ENCODE results near the gene KDM4B.

The KDM4B gene

DNA sequence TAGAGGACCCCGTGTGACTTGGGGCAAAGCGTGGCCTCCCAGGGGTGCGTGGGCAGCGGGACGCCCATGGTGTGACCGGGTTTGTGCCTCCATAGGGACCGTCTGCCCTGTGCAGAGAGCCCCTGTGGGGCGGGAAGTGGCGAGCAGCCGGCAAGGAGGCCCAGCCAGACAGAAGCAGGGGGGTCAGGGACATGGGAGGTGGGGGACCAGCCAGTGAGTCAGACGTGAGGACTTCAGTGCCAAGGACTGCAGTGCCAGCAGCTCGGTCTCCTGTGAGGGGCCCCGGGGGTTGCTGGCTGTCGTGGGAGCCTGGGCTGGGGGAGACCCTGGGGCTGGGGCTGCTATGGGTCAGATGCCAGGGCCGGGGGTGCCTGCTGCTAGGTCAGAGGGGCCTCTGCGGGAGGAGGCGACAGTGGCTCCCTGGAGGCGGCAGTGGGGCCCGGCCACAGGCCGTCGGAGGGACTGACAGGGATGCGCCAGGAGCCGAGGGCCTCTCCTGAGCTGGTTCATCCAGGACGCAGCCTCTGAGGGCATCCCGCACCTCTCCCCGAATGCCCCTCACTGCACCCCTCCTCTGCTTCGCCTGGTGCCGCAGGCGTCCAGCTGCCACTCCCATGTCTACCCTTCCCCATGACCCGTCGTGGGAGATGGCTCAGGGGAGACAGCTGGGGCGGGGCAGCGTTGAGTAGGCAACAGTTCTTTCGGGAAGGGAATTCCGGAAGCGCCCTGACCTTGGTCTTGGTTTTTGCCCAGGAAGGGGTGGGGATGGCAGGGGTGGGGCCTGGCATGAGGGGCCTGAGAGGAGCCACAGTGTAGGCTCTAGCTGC, 80.0 kb downstream of the KDM4B start:
- DNase-seq (ENCODE audit: low read depth, low spot score), result no peak

DNA sequence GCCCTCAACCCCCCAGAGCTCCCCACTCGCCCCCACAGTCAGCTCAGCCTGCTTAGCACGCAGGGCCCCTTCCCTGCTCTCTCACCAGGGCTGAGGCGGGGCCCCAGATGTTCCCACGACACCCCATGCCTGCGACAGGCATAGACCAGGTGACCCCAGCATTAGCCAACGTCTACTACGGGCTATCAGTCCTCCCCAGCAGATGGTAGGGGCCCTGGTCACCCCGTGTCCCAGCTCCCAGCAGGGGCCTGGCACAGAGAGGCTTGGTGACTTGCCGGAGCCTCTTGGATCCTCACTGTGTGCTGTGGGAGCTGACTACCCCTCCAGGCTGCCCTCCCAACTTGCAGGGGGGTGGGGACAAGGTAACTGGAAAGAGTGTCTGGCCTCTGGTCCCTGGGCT, 80.6 kb downstream of the KDM4B start:
- DNase-seq (ENCODE audit: low read depth, low spot score), result no peak

DNA sequence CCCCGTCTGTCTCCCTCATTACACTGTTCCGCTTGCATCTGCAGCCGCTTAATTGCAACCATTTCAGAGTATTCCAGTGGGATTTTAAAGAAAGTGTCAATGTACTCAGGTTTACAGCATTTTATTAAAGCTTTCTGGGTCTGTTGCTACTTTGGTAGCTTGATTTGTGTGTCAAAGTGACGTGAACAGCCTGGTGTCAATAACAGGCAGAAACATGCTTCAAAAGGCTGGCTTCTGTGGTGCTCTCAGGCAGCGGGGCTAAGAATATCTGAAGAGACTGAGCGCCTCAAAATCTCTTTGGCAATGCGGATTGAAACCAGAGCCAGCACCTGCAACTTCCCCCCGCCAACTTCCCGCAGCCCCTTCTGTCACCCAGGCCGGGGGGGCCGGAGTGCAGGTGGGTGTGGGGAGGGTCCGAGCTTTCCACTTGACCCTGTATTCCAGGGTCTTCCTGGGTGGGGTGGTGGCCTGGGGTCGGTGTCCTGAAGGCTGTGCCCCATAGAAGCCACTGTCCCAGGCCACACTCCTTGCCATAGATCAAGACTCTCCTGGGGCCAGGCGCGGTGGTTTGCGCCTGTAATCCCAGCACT, 81.2 kb downstream of the KDM4B start:
- no peak for DNase-seq (ENCODE audit: low read depth, low spot score)

DNA sequence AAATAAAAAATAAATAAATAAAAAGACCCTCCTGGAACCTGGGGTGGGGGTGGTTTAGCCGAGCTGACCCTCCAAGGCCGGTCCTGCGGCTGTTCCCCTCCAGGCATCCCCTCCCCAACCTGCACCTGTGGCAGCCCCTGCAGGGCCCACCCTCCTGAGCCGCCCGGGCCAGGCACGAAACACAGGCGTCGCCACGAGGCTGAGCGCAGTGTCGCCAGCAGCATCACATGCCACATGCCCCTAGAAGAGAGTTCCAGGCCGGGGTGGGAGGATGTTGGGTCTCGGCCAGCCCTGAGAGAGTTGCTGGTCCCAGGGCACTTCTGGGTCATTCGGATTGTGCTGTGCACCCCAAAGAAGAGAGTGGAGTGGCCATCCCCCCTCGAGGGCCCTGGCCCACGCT, 82.0 kb downstream of the KDM4B start:
- DNase-seq (ENCODE audit: low read depth, low spot score), result no peak

- DNase-seq (ENCODE audit: low read depth, low spot score), result no peak
These were observed 82.7 kb downstream of the KDM4B start for GRCh38 chr19:5051619-5052018.

DNA sequence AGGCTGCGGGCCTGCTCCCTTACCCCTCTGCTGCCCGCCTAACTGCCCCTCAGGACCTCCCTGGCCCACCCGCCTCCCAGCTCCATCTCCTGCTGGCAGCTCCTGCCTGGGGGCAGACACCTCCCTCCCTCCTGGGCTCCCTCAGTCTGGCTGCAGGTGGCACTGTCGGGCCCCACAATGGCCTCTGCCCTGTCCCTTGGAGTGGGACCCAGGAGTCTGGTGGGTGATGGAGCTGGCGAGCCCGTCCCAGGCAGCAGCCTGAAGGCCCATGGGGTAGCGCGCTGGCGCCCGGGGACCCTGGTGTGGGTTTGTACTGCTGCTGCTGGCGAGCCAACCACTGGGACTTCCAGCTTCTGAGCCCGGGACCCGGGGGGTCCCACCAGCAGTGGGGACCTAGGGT, 83.6 kb downstream of the KDM4B start:
- DNase-seq (ENCODE audit: low read depth, low spot score), result no peak

- no peak for DNase-seq (ENCODE audit: low read depth, low spot score)
These were observed 84.1 kb downstream of the KDM4B start for GRCh38 chr19:5052945-5053485.

- DNase-seq (ENCODE audit: low read depth, low spot score), result no peak
These were observed 84.7 kb downstream of the KDM4B start for GRCh38 chr19:5053661-5054060.

- no peak for DNase-seq (ENCODE audit: low read depth, low spot score)
These were observed 85.9 kb downstream of the KDM4B start for GRCh38 chr19:5054551-5055456.

- DNase-seq (ENCODE audit: low read depth, low spot score), result no peak
These were observed 86.5 kb downstream of the KDM4B start for GRCh38 chr19:5055457-5055776.

DNA sequence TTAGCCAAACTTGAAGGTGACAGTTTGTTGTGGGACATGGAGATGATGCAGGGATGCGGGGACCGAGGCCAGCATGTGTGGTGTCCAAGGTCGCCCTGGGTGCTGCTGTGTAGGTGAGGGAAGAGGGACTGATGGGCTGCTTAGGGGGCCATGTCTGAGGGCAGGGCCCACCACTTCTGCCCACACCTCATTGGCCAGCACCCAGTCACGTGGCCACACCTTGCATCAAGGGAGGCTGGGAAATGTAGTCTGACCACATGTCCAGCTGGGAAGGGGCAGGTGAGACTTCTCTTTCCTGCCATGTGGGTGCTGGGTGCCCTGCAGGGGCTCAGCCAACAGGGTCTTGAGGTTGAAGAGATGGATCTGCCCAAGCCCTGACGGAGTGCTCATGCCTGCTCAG, 88.9 kb downstream of the KDM4B start:
- no peak for DNase-seq (ENCODE audit: low read depth, low spot score)

GRCh38 chr19:5058521-5059212, 89.8 kb downstream of the KDM4B start:
- no peak for DNase-seq (ENCODE audit: low read depth, low spot score)

DNA sequence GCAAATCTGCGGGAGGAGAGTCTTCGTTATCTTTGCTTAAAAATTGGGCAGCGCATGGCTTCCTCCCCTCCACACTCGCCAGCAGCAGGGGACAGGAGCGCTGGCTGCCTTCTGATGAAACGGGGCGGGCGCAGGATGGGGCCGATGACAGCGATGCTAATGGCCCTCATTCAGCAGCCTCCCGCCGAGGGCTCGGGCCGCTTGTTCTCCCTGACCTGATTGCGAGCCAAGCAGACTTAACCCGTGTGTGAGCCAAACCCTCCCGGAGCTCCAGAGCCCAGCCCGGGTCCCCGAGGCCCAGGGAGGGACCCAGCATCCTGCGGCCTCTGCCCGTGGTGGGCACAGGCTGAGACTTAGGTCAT, 90.3 kb downstream of the KDM4B start:
- DNase-seq (ENCODE audit: low read depth, low spot score), result no peak

DNA sequence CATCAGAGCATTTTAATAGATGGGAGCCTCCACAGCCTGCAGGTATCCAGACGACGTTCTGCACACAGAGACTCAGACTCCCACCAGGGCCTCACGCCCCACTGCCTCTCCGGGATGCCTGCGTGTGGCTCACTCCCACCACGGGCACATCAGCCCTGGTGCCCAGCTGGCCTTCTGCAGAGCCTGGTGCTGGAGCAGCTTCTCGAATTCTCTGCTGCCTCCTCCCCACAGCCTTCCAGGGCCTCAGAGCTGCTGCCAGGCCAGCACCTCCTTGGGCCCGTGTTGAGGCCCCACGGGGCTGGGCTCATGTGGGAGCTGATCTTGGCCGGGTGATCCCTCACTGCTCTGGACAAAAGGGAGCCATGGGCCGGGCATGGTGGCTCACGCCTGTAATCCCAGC, 90.9 kb downstream of the KDM4B start:
- no peak for DNase-seq (ENCODE audit: low read depth, low spot score)

DNA sequence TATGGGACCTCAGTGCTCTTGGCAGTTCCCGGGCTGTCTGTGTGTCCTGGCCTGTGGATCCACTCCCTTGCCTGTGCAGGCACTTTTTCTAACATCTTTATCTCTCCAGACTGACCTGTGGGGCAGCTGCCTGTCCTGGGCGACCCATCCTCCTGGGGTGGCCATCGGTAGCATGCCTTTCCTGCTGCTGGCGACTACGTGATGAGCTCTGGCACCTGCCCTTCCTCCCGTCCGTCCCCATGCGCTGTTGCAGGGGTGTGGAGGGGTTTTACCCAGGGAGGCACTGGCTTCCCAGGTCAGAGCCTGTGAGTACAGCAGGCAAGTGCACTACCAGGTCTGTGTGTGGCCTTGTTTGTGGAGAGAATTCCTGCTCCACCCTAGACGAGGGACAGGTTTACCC, 93.3 kb downstream of the KDM4B start:
- no peak for DNase-seq (ENCODE audit: low read depth, low spot score)

DNA sequence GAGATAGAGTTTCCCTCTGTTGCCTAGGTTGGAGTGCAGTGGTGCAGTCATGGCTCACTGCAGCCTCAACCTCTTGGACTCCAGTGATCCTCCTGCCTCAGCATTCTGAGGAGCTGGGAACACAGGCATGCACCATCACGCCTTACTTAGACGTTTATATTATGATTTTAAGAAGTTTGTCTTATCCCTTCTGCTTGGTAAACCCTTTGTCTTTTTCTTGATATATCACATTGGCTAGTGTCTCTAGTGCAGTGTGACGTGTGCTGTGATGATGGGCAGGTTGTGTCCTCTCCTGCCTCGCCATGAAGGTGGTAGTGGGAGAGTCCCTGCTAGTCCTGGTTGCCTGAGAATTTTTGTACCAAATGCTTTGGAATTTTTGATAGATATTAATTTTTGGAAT, 93.9 kb downstream of the KDM4B start:
- DNase-seq (ENCODE audit: low read depth, low spot score), result no peak

- DNase-seq (ENCODE audit: low read depth, low spot score), result no peak
These were observed 95.1 kb downstream of the KDM4B start for GRCh38 chr19:5063873-5064645.

GRCh38 chr19:5064896-5065295, 96.0 kb downstream of the KDM4B start:
- no peak for DNase-seq (ENCODE audit: low read depth, low spot score)

- DNase-seq (ENCODE audit: low read depth, low spot score), result no peak
These were observed 96.8 kb downstream of the KDM4B start for GRCh38 chr19:5065663-5066093.

DNA sequence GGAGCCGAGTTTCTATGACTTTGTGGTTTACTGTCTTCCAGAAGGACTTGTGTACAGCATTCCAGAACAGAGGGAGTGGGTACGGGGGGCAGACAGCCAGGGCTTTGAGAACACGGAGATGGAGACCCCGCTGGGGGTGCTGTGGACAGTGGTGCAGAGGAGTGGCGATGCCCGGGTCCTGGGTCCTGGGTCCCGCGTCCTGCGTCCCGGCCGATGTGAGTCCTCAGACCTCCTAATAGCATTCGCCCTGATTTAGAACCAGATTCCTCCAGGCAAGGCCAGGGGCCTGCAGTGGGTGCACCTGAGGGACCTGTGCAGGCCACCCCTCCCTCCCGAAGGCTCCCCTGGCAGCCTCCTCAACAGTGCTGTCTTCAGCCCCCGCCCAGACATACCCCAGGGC, 97.9 kb downstream of the KDM4B start:
- DNase-seq (ENCODE audit: low read depth, low spot score), result no peak

- no peak for DNase-seq (ENCODE audit: low read depth, low spot score)
These were observed 98.8 kb downstream of the KDM4B start for GRCh38 chr19:5067678-5068077.
